Measurements from ENCODE around the gene PSMC6. TPM values are rescaled to one million over a fixed set of nuclear protein-coding genes. Genes with fewer than 3 reads are reported as not detected.
A peak's percentile ranks its signal among the peaks of the same experiment; 100 is the strongest.

PSMC6 gene
- total and polyA plus RNA-seq, 2 of the 8 experiments (the other 6 are each of a cell fraction or from before 2014, with no cell fraction given): 45.1 to 107 TPM

DNA sequence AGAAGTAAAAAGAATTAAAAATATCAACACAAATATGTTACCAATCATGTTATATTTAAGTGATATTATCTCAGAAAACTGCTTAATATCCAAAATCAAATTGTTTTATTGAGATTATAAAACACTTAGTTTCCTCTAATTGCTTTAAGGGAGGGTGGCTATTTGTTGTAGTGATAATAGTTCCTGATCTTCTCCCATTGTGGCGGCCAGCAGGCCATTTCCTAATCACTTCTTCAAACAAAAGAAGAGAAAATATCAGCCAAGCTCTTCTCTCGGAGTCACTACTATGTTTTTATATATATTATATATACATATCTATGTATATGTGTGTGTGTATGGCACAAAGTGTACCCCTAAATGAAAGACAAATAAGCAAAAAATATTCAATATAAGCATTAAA is 43.1 kb upstream of the PSMC6 start (continued):
- TF ChIP-seq, protein P1, sequence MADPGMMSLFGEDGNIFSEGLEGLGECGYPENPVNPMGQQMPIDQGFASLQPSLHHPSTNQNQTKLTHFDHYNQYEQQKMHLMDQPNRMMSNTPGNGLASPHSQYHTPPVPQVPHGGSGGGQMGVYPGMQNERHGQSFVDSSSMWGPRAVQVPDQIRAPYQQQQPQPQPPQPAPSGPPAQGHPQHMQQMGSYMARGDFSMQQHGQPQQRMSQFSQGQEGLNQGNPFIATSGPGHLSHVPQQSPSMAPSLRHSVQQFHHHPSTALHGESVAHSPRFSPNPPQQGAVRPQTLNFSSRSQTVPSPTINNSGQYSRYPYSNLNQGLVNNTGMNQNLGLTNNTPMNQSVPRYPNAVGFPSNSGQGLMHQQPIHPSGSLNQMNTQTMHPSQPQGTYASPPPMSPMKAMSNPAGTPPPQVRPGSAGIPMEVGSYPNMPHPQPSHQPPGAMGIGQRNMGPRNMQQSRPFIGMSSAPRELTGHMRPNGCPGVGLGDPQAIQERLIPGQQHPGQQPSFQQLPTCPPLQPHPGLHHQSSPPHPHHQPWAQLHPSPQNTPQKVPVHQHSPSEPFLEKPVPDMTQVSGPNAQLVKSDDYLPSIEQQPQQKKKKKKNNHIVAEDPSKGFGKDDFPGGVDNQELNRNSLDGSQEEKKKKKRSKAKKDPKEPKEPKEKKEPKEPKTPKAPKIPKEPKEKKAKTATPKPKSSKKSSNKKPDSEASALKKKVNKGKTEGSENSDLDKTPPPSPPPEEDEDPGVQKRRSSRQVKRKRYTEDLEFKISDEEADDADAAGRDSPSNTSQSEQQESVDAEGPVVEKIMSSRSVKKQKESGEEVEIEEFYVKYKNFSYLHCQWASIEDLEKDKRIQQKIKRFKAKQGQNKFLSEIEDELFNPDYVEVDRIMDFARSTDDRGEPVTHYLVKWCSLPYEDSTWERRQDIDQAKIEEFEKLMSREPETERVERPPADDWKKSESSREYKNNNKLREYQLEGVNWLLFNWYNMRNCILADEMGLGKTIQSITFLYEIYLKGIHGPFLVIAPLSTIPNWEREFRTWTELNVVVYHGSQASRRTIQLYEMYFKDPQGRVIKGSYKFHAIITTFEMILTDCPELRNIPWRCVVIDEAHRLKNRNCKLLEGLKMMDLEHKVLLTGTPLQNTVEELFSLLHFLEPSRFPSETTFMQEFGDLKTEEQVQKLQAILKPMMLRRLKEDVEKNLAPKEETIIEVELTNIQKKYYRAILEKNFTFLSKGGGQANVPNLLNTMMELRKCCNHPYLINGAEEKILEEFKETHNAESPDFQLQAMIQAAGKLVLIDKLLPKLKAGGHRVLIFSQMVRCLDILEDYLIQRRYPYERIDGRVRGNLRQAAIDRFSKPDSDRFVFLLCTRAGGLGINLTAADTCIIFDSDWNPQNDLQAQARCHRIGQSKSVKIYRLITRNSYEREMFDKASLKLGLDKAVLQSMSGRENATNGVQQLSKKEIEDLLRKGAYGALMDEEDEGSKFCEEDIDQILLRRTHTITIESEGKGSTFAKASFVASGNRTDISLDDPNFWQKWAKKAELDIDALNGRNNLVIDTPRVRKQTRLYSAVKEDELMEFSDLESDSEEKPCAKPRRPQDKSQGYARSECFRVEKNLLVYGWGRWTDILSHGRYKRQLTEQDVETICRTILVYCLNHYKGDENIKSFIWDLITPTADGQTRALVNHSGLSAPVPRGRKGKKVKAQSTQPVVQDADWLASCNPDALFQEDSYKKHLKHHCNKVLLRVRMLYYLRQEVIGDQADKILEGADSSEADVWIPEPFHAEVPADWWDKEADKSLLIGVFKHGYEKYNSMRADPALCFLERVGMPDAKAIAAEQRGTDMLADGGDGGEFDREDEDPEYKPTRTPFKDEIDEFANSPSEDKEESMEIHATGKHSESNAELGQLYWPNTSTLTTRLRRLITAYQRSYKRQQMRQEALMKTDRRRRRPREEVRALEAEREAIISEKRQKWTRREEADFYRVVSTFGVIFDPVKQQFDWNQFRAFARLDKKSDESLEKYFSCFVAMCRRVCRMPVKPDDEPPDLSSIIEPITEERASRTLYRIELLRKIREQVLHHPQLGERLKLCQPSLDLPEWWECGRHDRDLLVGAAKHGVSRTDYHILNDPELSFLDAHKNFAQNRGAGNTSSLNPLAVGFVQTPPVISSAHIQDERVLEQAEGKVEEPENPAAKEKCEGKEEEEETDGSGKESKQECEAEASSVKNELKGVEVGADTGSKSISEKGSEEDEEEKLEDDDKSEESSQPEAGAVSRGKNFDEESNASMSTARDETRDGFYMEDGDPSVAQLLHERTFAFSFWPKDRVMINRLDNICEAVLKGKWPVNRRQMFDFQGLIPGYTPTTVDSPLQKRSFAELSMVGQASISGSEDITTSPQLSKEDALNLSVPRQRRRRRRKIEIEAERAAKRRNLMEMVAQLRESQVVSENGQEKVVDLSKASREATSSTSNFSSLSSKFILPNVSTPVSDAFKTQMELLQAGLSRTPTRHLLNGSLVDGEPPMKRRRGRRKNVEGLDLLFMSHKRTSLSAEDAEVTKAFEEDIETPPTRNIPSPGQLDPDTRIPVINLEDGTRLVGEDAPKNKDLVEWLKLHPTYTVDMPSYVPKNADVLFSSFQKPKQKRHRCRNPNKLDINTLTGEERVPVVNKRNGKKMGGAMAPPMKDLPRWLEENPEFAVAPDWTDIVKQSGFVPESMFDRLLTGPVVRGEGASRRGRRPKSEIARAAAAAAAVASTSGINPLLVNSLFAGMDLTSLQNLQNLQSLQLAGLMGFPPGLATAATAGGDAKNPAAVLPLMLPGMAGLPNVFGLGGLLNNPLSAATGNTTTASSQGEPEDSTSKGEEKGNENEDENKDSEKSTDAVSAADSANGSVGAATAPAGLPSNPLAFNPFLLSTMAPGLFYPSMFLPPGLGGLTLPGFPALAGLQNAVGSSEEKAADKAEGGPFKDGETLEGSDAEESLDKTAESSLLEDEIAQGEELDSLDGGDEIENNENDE (IDR thresholded peaks at IDR 0.05; ENCODE audit: insufficient replicate concordance, low read length): peak; percentile 38
- TF ChIP-seq CTBP2 (IDR thresholded peaks at IDR 0.05; ENCODE audit: borderline replicate concordance, insufficient read depth, insufficient read length, low read length) (no peak), RNF2 (IDR thresholded peaks at IDR 0.05; ENCODE audit: borderline replicate concordance, low read depth, low read length, missing control alignments, poor library complexity, severe bottlenecking) (no peak)

Data from H1 (cell line).